ENCODE results near the gene CDH4.

GRCh38 chr20:61458146-61458746, 206.2 kb downstream of the CDH4 start:
- TF ChIP-seq CTCF (IDR thresholded peaks at IDR 0.05) (no peak), POLR2A (IDR thresholded peaks at IDR 0.05) (no peak), EP300 (IDR thresholded peaks at IDR 0.05) (no peak)

All from sigmoid colon (tissue), 4 donors.